HG03135 (cell line): ENCODE results near the gene RNU11.
"Not testable (repeated sequence)": the region's sequence is repeated elsewhere in the genome, so short reads cannot be mapped to it uniquely, and the experiment has no call there.

Source experiments
- ATAC-seq: cut with Tn5 transposase; IDR thresholded peaks from one replicate; pipeline ENCODE4 v1.9.1; 2021; ENCODE audit warnings: mild to moderate bottlenecking, moderate library complexity; ENCODE audit not compliant: unreplicated experiment

RNU11 gene

GRCh38 chr1:28648474-28649198, at the start of gene RNU11:
Gene RNU11 (plus strand): TSS chr1:28648600.
- peak; percentile 64 for ATAC-seq

GRCh38 chr1:28601696-28602095, 46.7 kb upstream of the RNU11 start:
- ATAC-seq = no peak

GRCh38 chr1:28602536-28603439, 45.6 kb upstream of the RNU11 start:
- ATAC-seq = no peak

GRCh38 chr1:28604411-28604810, 44.0 kb upstream of the RNU11 start:
- no peak for ATAC-seq

GRCh38 chr1:28604962-28605361, 43.4 kb upstream of the RNU11 start:
- no peak for ATAC-seq

- no peak for ATAC-seq
These were observed 41.6 kb upstream of the RNU11 start for GRCh38 chr1:28606771-28607170.

GRCh38 chr1:28613175-28613574, 35.2 kb upstream of the RNU11 start:
- no peak for ATAC-seq

- no peak for ATAC-seq
These were observed 16.7 kb upstream of the RNU11 start for GRCh38 chr1:28631713-28632112.

GRCh38 chr1:28632560-28632959, 15.8 kb upstream of the RNU11 start:
- ATAC-seq = no peak

- no peak for ATAC-seq
These were observed 7.6 kb upstream of the RNU11 start for GRCh38 chr1:28640766-28641165.

GRCh38 chr1:28642056-28642846, 6.1 kb upstream of the RNU11 start:
- peak; percentile 22 for ATAC-seq

GRCh38 chr1:28642847-28643635, 5.4 kb upstream of the RNU11 start, which contains the start of gene TAF12:
Gene TAF12 (minus strand): TSS chr1:28643067. CDS start chr1:28622081, 20,986 bp downstream.
- peak; percentile 74 for ATAC-seq

GRCh38 chr1:28644494-28644893, 3.9 kb upstream of the RNU11 start:
- no peak for ATAC-seq

GRCh38 chr1:28645406-28645805, 3.0 kb upstream of the RNU11 start:
- ATAC-seq = not testable (repeated sequence)

GRCh38 chr1:28646040-28646439, 2.4 kb upstream of the RNU11 start:
- no peak for ATAC-seq

GRCh38 chr1:28648008-28648473, 359 bp upstream of the RNU11 start:
- peak; percentile 65 for ATAC-seq

- not testable (repeated sequence) for ATAC-seq
These were observed 4.7 kb downstream of the RNU11 start for GRCh38 chr1:28653063-28653462.

- not testable (repeated sequence) for ATAC-seq
These were observed 5.5 kb downstream of the RNU11 start for GRCh38 chr1:28653870-28654269.

GRCh38 chr1:28655448-28656311, 7.3 kb downstream of the RNU11 start:
- ATAC-seq = not testable (repeated sequence)
